ENCODE results near the gene ABHD17C.
A peak's percentile ranks its signal among the peaks of the same experiment; 100 is the strongest.
"Not testable (repeated sequence)": the region's sequence is repeated elsewhere in the genome, so short reads cannot be mapped to it uniquely, and the experiment has no call there.

Gene ABHD17C

GRCh38 chr15:80695099-80695910, at the start of gene ABHD17C:
ABHD17C (plus strand) TSS chr15:80695310; CDS start chr15:80695430, 120 bp downstream.
- DNase-seq (ENCODE audit: low spot score): peak; percentile 90

GRCh38 chr15:80645494-80646065, 49.5 kb upstream of the ABHD17C start:
- no peak for DNase-seq (ENCODE audit: low spot score)

GRCh38 chr15:80647424-80647823, 47.7 kb upstream of the ABHD17C start:
- DNase-seq (ENCODE audit: low spot score): not testable (repeated sequence)

- no peak for DNase-seq (ENCODE audit: low spot score)
Observed at GRCh38 chr15:80654299-80654698, 40.8 kb upstream of the ABHD17C start.

- no peak for DNase-seq (ENCODE audit: low spot score)
Observed at GRCh38 chr15:80659375-80659774, 35.7 kb upstream of the ABHD17C start.

GRCh38 chr15:80660119-80660518, 35.0 kb upstream of the ABHD17C start:
- DNase-seq (ENCODE audit: low spot score): peak; percentile 46

- DNase-seq (ENCODE audit: low spot score): no peak
Observed at GRCh38 chr15:80662129-80662528, 33.0 kb upstream of the ABHD17C start.

- no peak for DNase-seq (ENCODE audit: low spot score)
Observed at GRCh38 chr15:80662757-80663553, 32.2 kb upstream of the ABHD17C start.

- no peak for DNase-seq (ENCODE audit: low spot score)
Observed at GRCh38 chr15:80665151-80665550, 30.0 kb upstream of the ABHD17C start.

GRCh38 chr15:80667936-80668335, 27.2 kb upstream of the ABHD17C start:
- no peak for DNase-seq (ENCODE audit: low spot score)

- no peak for DNase-seq (ENCODE audit: low spot score)
Observed at GRCh38 chr15:80668546-80669236, 26.4 kb upstream of the ABHD17C start.

GRCh38 chr15:80669663-80670273, 25.3 kb upstream of the ABHD17C start:
- no peak for DNase-seq (ENCODE audit: low spot score)

- no peak for DNase-seq (ENCODE audit: low spot score)
Observed at GRCh38 chr15:80673561-80674244, 21.4 kb upstream of the ABHD17C start.

- DNase-seq (ENCODE audit: low spot score): no peak
Observed at GRCh38 chr15:80674245-80674614, 20.9 kb upstream of the ABHD17C start.

GRCh38 chr15:80677041-80677440, 18.1 kb upstream of the ABHD17C start:
- DNase-seq (ENCODE audit: low spot score): no peak

- DNase-seq (ENCODE audit: low spot score): no peak
Observed at GRCh38 chr15:80679167-80679803, 15.8 kb upstream of the ABHD17C start.

- no peak for DNase-seq (ENCODE audit: low spot score)
Observed at GRCh38 chr15:80679804-80680175, 15.3 kb upstream of the ABHD17C start.

- no peak for DNase-seq (ENCODE audit: low spot score)
Observed at GRCh38 chr15:80682201-80682600, 12.9 kb upstream of the ABHD17C start.

GRCh38 chr15:80684697-80685096, 10.4 kb upstream of the ABHD17C start:
- no peak for DNase-seq (ENCODE audit: low spot score)

GRCh38 chr15:80685628-80686027, 9.5 kb upstream of the ABHD17C start:
- DNase-seq (ENCODE audit: low spot score): no peak

GRCh38 chr15:80689294-80689693, 5.8 kb upstream of the ABHD17C start:
- no peak for DNase-seq (ENCODE audit: low spot score)
